ENCODE measurements around the gene ACVRL1.

Gene ACVRL1

DNA sequence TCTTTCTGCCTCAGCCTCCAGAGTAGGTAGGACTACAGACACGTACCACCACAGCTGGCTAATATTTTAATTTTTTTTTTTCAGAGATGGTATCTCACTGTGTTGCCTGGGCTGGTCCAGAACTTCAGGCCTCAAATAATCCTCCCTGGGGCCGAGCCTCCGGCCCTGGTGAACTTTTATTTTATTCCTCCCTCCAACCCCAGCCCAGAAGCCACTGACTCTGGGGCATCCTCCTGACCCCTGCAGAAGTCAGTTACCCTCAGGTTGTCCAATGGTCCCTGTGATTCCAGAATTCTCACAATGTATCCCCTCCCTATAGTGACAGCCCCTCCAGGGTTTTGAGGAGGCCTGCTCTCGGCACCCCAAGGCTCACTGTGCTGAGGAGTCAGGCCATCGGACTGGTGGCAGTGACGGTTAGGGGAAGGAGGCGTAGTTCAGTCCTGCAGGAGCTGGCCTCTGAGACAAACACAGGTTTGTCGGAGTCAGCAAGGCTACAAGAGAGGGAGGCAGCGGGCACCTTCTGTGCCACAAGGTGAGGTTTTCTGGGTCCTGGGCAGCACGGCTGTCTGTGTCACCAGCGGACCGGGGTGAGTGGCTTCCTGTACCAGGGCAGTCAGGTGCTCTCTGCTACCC lies 39.4 kb upstream of the ACVRL1 start:
- DNase-seq (ENCODE audit: low read depth), result no peak
- H3K4me3 ChIP-seq (ENCODE audit: low read length), result no peak overlapping the region
- H3K9ac ChIP-seq (ENCODE audit: low read length), result no peak overlapping the region
- H3K9me3 ChIP-seq (ENCODE audit: control insufficient read depth, low read length), result no peaks in the 10 kb centered on the region
- H3K36me3 ChIP-seq (ENCODE audit: control insufficient read depth, insufficient read depth, low read length, severe bottlenecking), result no peaks in the 10 kb centered on the region
- peaks cover 22% of the 10 kb centered on the region for H3K27me3 ChIP-seq (replicated peaks; ENCODE audit: control insufficient read depth, insufficient read depth, low read length)
- peaks cover 17% of the 10 kb centered on the region for H3K4me1 ChIP-seq (ENCODE audit: control insufficient read depth, insufficient read depth, low read length)

DNA sequence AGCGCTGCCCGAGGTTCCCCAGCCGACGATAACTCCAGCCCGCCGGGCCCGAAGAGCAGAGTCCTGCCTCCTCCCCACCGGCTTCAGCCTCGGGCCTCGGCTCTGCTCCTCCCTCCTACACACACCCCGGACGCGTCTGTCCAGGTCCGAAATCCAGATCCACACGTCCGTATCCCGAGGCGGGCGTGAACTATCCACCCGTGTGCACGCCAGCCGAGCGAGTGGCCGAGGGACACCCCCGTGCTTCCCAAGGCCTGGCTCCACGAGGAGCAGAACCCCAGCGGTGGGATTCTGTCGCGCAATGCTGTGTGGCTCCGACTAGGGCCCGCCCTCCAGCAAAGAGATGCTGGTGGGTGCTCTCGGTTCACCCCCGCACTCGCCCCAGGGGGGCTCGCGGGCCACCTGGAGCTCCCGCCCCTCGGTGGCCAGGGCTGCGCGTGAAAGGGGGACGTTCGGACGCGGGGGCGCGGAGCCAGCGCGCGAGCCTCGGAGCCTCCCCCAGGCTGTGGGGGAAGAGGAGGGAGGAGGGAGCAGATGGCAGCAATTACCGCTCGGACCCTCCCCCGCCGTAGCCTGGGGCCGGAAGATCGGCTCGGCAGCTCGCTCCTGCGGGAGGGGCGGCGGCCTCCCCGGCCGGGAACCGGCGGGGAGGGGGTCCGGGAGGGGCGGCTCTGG lies 38.3 kb upstream of the ACVRL1 start:
- Histone ChIP-seq H3K4me3 (ENCODE audit: low read length) (peak overlapping the region; percentile 79), H3K4me1 (ENCODE audit: control insufficient read depth, insufficient read depth, low read length) (peaks cover 15% of the 10 kb centered on the region), H3K9me3 (ENCODE audit: control insufficient read depth, low read length) (no peaks in the 10 kb centered on the region), H3K9ac (ENCODE audit: low read length) (peak overlapping the region; percentile 54), H3K27me3 (replicated peaks; ENCODE audit: control insufficient read depth, insufficient read depth, low read length) (peaks cover 22% of the 10 kb centered on the region), H3K36me3 (ENCODE audit: control insufficient read depth, insufficient read depth, low read length, severe bottlenecking) (no peaks in the 10 kb centered on the region)
- DNase-seq (ENCODE audit: low read depth), result no peak

DNA sequence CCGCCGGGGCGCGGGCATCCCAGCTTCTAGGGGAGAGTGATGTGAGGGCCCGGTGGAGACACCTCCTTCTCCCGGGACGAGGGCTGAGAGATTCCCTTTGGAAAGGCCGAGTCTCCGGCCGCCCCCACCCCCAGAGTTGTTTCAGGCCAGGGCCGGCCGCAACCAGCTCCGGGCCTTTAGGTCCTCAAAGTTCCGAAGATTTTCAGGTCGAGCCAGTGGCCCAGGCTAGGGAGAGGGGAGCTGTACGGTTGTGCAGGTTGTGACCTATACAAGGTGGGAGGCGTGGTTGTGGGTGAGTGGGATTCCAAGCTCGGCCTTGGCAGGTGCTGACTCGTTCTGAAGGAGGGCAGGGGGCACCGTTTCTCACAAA lies 37.8 kb upstream of the ACVRL1 start:
- Histone ChIP-seq H3K4me1 (ENCODE audit: control insufficient read depth, insufficient read depth, low read length) (peaks cover 10% of the 10 kb centered on the region), H3K9ac (ENCODE audit: low read length) (no peak overlapping the region), H3K27me3 (replicated peaks; ENCODE audit: control insufficient read depth, insufficient read depth, low read length) (peaks cover 22% of the 10 kb centered on the region), H3K9me3 (ENCODE audit: control insufficient read depth, low read length) (no peaks in the 10 kb centered on the region), H3K4me3 (ENCODE audit: low read length) (peak overlapping the region; percentile 79), H3K36me3 (ENCODE audit: control insufficient read depth, insufficient read depth, low read length, severe bottlenecking) (no peaks in the 10 kb centered on the region)
- DNase-seq (ENCODE audit: low read depth), result no peak

DNA sequence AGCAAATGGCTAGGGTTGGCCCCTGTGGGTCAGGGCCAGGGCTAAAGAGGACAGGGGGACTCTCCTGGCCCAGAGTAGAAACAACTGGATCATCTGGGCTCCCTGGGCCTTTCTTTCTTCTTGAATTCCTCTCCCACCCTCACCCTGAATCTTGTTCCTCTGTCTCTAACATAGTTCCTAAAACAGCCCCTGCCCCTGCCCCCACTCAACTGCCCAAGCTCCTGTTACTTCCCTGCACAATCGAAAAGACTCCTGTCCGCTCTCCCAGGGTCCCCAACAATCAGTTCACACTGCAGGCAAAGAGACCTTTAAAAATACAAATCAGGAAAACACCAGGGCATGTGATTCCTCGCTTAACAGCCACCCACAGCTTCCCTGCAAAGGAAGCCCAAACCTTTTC lies 37.4 kb upstream of the ACVRL1 start:
- Histone ChIP-seq H3K9me3 (ENCODE audit: control insufficient read depth, low read length) (no peaks in the 10 kb centered on the region), H3K27me3 (replicated peaks; ENCODE audit: control insufficient read depth, insufficient read depth, low read length) (peaks cover 18% of the 10 kb centered on the region), H3K9ac (ENCODE audit: low read length) (no peak overlapping the region), H3K4me3 (ENCODE audit: low read length) (no peak overlapping the region), H3K36me3 (ENCODE audit: control insufficient read depth, insufficient read depth, low read length, severe bottlenecking) (no peaks in the 10 kb centered on the region), H3K4me1 (ENCODE audit: control insufficient read depth, insufficient read depth, low read length) (peaks cover 6% of the 10 kb centered on the region)
- DNase-seq (ENCODE audit: low read depth), result no peak

DNA sequence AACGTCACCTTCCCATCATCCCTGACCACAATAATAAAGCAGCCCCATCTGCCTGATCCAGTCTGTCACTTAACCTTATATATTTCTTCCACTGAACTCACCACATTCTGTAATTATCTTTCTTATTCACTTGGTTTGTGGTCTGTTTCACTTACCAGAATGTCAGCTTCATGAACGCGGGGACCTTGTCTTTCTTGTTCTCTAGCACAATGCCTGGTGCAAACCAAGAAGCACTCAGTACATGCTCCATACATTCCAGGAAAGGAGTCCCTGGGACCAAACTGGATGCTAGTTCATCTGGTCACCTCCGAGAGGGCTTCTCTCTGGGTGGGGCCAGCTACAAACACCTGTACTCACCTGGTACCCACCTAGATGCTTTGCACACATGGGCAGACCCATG lies 36.8 kb upstream of the ACVRL1 start:
- no peaks in the 10 kb centered on the region for H3K9me3 ChIP-seq (ENCODE audit: control insufficient read depth, low read length)
- H3K4me1 ChIP-seq (ENCODE audit: control insufficient read depth, insufficient read depth, low read length), result peaks cover 6% of the 10 kb centered on the region
- no peak overlapping the region for H3K9ac ChIP-seq (ENCODE audit: low read length)
- H3K27me3 ChIP-seq (replicated peaks; ENCODE audit: control insufficient read depth, insufficient read depth, low read length), result peaks cover 18% of the 10 kb centered on the region
- no peak for DNase-seq (ENCODE audit: low read depth)
- H3K36me3 ChIP-seq (ENCODE audit: control insufficient read depth, insufficient read depth, low read length, severe bottlenecking), result no peaks in the 10 kb centered on the region
- no peak overlapping the region for H3K4me3 ChIP-seq (ENCODE audit: low read length)

DNA sequence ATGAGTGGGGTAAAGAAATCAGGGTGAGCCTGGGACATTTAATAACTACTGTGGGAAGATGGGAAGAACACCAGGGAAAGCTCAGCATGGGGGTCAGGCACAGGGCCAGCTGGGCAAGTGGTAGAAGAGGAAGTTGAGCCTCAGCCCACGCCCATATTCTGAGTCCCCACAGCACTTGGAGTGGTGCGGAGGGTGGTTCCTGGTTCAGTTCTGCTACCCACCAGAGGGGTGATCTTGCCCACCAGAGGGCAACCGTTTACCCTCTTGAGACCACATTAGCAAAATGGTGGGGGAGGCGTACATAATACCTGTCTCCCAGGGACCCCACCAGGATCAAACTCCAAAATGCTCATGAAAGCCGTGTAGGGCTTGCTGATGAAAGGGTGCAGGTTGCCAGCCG lies 36.2 kb upstream of the ACVRL1 start:
- no peak for DNase-seq (ENCODE audit: low read depth)
- Histone ChIP-seq H3K9ac (ENCODE audit: low read length) (no peak overlapping the region), H3K9me3 (ENCODE audit: control insufficient read depth, low read length) (no peaks in the 10 kb centered on the region), H3K27me3 (replicated peaks; ENCODE audit: control insufficient read depth, insufficient read depth, low read length) (peaks cover 18% of the 10 kb centered on the region), H3K4me1 (ENCODE audit: control insufficient read depth, insufficient read depth, low read length) (peaks cover 6% of the 10 kb centered on the region), H3K36me3 (ENCODE audit: control insufficient read depth, insufficient read depth, low read length, severe bottlenecking) (no peaks in the 10 kb centered on the region), H3K4me3 (ENCODE audit: low read length) (no peak overlapping the region)

DNA sequence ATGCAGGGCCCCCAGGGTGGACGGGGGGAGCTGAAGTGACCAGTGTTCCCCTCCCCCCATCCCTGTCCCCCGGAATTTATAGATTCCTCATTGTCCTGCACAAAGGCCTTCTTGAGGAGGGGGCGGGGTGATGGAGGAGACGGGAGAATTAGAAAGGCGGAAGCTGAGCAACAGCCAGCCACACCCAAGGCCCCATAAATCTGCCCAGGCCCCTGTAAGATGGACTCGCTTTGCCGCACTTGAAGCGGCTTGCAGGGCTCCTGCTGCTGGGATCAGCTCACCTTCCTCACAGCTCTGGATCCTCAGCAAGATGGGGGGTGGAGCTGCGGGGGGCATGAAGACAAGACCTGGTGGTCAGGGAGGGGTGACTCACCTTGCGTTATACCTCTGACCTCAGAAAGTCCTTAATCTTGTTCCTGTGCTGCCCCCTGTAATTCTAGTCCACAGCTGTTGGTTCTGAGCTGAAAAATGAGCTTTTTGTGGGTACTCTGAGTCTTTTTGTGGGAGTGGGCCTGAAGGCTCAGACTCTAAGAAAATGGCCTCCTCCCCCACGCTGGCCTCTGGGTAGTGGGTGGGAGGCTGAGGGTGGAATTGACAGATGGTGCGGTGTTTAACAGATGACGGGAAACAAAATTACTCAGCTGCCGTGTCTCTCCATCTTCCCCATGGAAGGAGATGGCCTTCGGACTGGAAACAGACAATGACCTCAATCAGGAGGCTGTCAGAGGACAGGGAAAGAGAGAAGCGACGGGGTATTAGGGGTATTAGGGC lies 35.2 kb upstream of the ACVRL1 start:
- Histone ChIP-seq H3K27me3 (replicated peaks; ENCODE audit: control insufficient read depth, insufficient read depth, low read length) (peaks cover 18% of the 10 kb centered on the region), H3K9ac (ENCODE audit: low read length) (no peak overlapping the region), H3K9me3 (ENCODE audit: control insufficient read depth, low read length) (no peaks in the 10 kb centered on the region), H3K4me3 (ENCODE audit: low read length) (no peak overlapping the region), H3K4me1 (ENCODE audit: control insufficient read depth, insufficient read depth, low read length) (peaks cover 6% of the 10 kb centered on the region), H3K36me3 (ENCODE audit: control insufficient read depth, insufficient read depth, low read length, severe bottlenecking) (no peaks in the 10 kb centered on the region)
- no peak for DNase-seq (ENCODE audit: low read depth)

DNA sequence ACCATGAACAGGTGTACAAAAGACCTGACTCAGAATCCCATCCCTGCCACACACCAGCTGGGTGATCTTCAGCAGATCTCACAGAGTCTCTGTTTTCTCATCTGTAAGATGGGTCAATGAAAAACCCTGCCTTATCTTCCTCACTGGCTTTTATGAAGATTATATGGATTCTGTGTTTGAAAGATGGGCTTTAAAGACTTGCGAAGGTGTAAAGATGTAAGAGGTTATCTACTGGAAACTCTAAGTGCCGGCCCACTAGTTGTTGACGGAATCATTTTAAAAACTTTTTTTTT lies 34.7 kb upstream of the ACVRL1 start:
- Histone ChIP-seq H3K36me3 (ENCODE audit: control insufficient read depth, insufficient read depth, low read length, severe bottlenecking) (no peaks in the 10 kb centered on the region), H3K27me3 (replicated peaks; ENCODE audit: control insufficient read depth, insufficient read depth, low read length) (peaks cover 18% of the 10 kb centered on the region), H3K4me3 (ENCODE audit: low read length) (no peak overlapping the region), H3K9me3 (ENCODE audit: control insufficient read depth, low read length) (no peaks in the 10 kb centered on the region), H3K9ac (ENCODE audit: low read length) (no peak overlapping the region), H3K4me1 (ENCODE audit: control insufficient read depth, insufficient read depth, low read length) (peaks cover 6% of the 10 kb centered on the region)
- no peak for DNase-seq (ENCODE audit: low read depth)

DNA sequence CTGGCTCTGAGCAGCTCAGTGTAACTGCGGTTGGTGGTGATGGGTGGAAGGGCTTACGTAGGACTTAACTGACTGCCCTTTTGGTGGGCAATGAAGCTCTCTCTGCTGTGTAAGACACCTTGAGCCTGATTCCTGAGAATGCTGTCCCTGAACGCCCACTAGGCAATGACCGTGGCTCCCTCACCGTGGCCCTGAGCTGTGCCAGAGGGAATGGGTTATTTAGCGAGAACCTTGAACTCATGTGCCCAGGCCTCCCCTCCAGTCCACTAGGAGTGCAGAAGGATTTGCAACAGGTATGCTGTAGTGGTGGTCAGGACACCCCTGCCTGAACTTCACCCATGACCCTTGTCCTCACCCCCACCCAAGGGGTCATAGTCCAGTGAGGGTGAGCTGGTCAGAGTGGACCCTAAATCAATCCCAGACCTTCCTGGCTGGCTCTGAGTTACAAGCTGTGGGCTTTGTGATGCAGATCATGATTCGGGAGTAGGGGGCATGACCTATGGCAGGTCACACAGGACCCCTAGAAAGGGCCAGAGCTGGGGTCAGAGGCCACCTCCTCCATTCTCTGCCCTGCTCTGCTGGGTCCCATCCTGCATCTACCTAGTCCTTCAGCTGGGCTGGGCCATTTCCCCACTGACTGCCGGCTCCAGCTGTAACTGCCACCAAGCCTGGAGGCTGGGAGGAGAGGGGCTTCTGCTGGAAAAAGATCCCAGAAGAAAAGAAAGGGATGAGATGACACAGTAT lies 33.9 kb upstream of the ACVRL1 start:
- no peaks in the 10 kb centered on the region for H3K36me3 ChIP-seq (ENCODE audit: control insufficient read depth, insufficient read depth, low read length, severe bottlenecking)
- no peak for DNase-seq (ENCODE audit: low read depth)
- no peak overlapping the region for H3K9ac ChIP-seq (ENCODE audit: low read length)
- H3K4me3 ChIP-seq (ENCODE audit: low read length), result no peak overlapping the region
- peaks cover 13% of the 10 kb centered on the region for H3K27me3 ChIP-seq (replicated peaks; ENCODE audit: control insufficient read depth, insufficient read depth, low read length)
- H3K9me3 ChIP-seq (ENCODE audit: control insufficient read depth, low read length), result no peaks in the 10 kb centered on the region
- peaks cover 6% of the 10 kb centered on the region for H3K4me1 ChIP-seq (ENCODE audit: control insufficient read depth, insufficient read depth, low read length)

DNA sequence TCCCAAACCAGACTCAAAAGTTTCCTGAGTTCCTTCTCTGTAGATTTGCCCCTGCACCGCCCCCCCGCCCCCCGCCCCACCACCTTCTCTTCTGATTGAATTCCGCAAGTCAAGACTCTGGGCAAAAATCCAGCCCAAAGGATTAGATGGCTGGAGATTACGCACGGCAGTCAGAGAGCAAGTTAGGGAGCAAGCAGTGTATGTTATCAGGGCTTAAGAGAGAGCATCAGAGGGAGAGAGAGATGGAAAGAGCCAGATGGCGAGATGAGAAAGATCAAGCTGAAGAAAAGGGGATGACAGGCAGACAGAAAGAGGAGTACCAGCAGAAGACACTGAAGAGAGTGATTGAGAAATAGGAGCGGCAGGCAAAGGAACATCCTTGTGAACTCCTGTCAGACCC lies 33.3 kb upstream of the ACVRL1 start:
- no peaks in the 10 kb centered on the region for H3K36me3 ChIP-seq (ENCODE audit: control insufficient read depth, insufficient read depth, low read length, severe bottlenecking)
- H3K9ac ChIP-seq (ENCODE audit: low read length), result no peak overlapping the region
- H3K4me1 ChIP-seq (ENCODE audit: control insufficient read depth, insufficient read depth, low read length), result peaks cover 2% of the 10 kb centered on the region
- no peak for DNase-seq (ENCODE audit: low read depth)
- H3K9me3 ChIP-seq (ENCODE audit: control insufficient read depth, low read length), result no peaks in the 10 kb centered on the region
- no peak overlapping the region for H3K4me3 ChIP-seq (ENCODE audit: low read length)
- peaks cover 7% of the 10 kb centered on the region for H3K27me3 ChIP-seq (replicated peaks; ENCODE audit: control insufficient read depth, insufficient read depth, low read length)

DNA sequence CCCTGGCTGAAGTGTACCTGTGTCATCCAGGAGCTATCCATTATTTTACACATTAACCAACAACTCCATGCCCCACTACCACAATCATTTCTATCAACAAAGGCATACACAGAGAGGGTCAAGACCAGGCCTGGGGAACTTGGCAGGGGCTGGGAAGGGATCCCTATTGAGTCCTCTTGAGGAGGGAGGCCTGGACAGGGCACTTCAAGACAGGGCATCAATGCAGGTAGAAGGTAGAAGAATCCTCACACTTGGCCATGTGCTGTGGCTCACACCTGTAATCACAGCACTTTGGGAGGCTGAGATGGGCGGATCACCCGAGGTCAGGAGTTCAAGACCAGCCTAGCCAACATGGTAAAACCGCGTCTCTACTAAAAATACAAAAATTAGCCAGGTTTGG lies 32.8 kb upstream of the ACVRL1 start:
- Histone ChIP-seq H3K36me3 (ENCODE audit: control insufficient read depth, insufficient read depth, low read length, severe bottlenecking) (no peaks in the 10 kb centered on the region), H3K4me1 (ENCODE audit: control insufficient read depth, insufficient read depth, low read length) (no peaks in the 10 kb centered on the region), H3K4me3 (ENCODE audit: low read length) (no peak overlapping the region), H3K9me3 (ENCODE audit: control insufficient read depth, low read length) (no peaks in the 10 kb centered on the region), H3K9ac (ENCODE audit: low read length) (no peak overlapping the region), H3K27me3 (replicated peaks; ENCODE audit: control insufficient read depth, insufficient read depth, low read length) (peaks cover 6% of the 10 kb centered on the region)
- DNase-seq (ENCODE audit: low read depth), result no peak
